ENCODE results near the gene IL1RAPL1.

The IL1RAPL1 gene

GRCh38 chrX:28693101-28693500 is 105.9 kb downstream of the IL1RAPL1 start:
- Histone ChIP-seq H3K4me3 (ENCODE audit: low read depth, low read length) (no peak overlapping the region), H3K27ac (no peak overlapping the region), H3K36me3 (replicated peaks) (no peaks in the 10 kb centered on the region), H3K27me3 (replicated peaks) (no peaks in the 10 kb centered on the region)
- TF ChIP-seq CTCF (IDR thresholded peaks at IDR 0.05; ENCODE audit: low read depth, low read length, missing control alignments), result no peak
- no peak for DNase-seq
- in situ Hi-C loops (cut with HindIII; ENCODE audit: low pct_ligation_motif_present, low sequenced_read_pairs), result no loop called here

- no peak overlapping the region for H3K4me3 ChIP-seq (ENCODE audit: low read depth, low read length)
- in situ Hi-C loops (cut with HindIII; ENCODE audit: low pct_ligation_motif_present, low sequenced_read_pairs), result no loop called here
- no peaks in the 10 kb centered on the region for H3K27me3 ChIP-seq (replicated peaks)
- H3K36me3 ChIP-seq (replicated peaks), result no peaks in the 10 kb centered on the region
- no peak for TF ChIP-seq CTCF (IDR thresholded peaks at IDR 0.05; ENCODE audit: low read depth, low read length, missing control alignments)
- H3K27ac ChIP-seq, result no peak overlapping the region
- DNase-seq, result no peak
Observed at GRCh38 chrX:28697732-28698131, 110.5 kb downstream of the IL1RAPL1 start.

- DNase-seq, result no peak
- Histone ChIP-seq H3K27ac (no peak overlapping the region), H3K27me3 (replicated peaks) (no peaks in the 10 kb centered on the region), H3K4me3 (ENCODE audit: low read depth, low read length) (no peak overlapping the region), H3K36me3 (replicated peaks) (no peaks in the 10 kb centered on the region)
- TF ChIP-seq CTCF (IDR thresholded peaks at IDR 0.05; ENCODE audit: low read depth, low read length, missing control alignments), result no peak
- in situ Hi-C loops (cut with HindIII; ENCODE audit: low pct_ligation_motif_present, low sequenced_read_pairs), result no loop called here
Observed at GRCh38 chrX:28701222-28701621, 114.0 kb downstream of the IL1RAPL1 start.

- in situ Hi-C loops (cut with HindIII; ENCODE audit: low pct_ligation_motif_present, low sequenced_read_pairs), result no loop called here
- TF ChIP-seq CTCF (IDR thresholded peaks at IDR 0.05; ENCODE audit: low read depth, low read length, missing control alignments), result no peak
- H3K36me3 ChIP-seq (replicated peaks), result no peaks in the 10 kb centered on the region
- no peak overlapping the region for H3K4me3 ChIP-seq (ENCODE audit: low read depth, low read length)
- no peak overlapping the region for H3K27ac ChIP-seq
- no peak for DNase-seq
- H3K27me3 ChIP-seq (replicated peaks), result no peaks in the 10 kb centered on the region
Observed at GRCh38 chrX:28706964-28707363, 119.7 kb downstream of the IL1RAPL1 start.

GRCh38 chrX:28709421-28709820 is 122.2 kb downstream of the IL1RAPL1 start:
- Histone ChIP-seq H3K27me3 (replicated peaks) (no peaks in the 10 kb centered on the region), H3K36me3 (replicated peaks) (no peaks in the 10 kb centered on the region), H3K27ac (no peak overlapping the region), H3K4me3 (ENCODE audit: low read depth, low read length) (no peak overlapping the region)
- in situ Hi-C loops (cut with HindIII; ENCODE audit: low pct_ligation_motif_present, low sequenced_read_pairs), result no loop called here
- no peak for DNase-seq
- TF ChIP-seq CTCF (IDR thresholded peaks at IDR 0.05; ENCODE audit: low read depth, low read length, missing control alignments), result no peak

GRCh38 chrX:28717864-28718263 is 130.6 kb downstream of the IL1RAPL1 start:
- in situ Hi-C loops (cut with HindIII; ENCODE audit: low pct_ligation_motif_present, low sequenced_read_pairs), result no loop called here
- no peak for TF ChIP-seq CTCF (IDR thresholded peaks at IDR 0.05; ENCODE audit: low read depth, low read length, missing control alignments)

More at GRCh38 chrX:28717864-28718263, 130.6 kb downstream of the IL1RAPL1 start:
- H3K27ac ChIP-seq, result no peak overlapping the region
- no peaks in the 10 kb centered on the region for H3K36me3 ChIP-seq (replicated peaks)
- DNase-seq, result no peak
- no peaks in the 10 kb centered on the region for H3K27me3 ChIP-seq (replicated peaks)
- H3K4me3 ChIP-seq (ENCODE audit: low read depth, low read length), result no peak overlapping the region

All from brain microvascular endothelial cell (primary cell).